Gastrocnemius medialis (tissue), 4 donors: ENCODE data around the gene FNTB. TPM values are rescaled to one million over a fixed set of nuclear protein-coding genes. Genes with fewer than 3 reads are reported as not detected.
A peak's percentile ranks its signal among the peaks of the same experiment; 100 is the strongest.

Experiments
- ATAC-seq, 2 donors: fragments of 150-250 bp; one replicate each; pipeline ENCODE4 v1.9.1; 2016
- DNase-seq, 2 donors: peaks; one replicate each; pipeline ENCODE4 v3.0.0-alpha.2; 2019
- H3K27ac ChIP-seq, 4 donors: fragments of 200-600 bp; sonication (generic); 1 replicate in 1 of 4; 2 replicates in 3 of 4; pipeline ENCODE4 v1.5.1; 2016 to 2018; ENCODE audit warnings: mild to moderate bottlenecking in 2 of 4, moderate library complexity in 1 of 4
- H3K27me3 ChIP-seq, 3 donors: fragments of 200-600 bp; sonication (generic) in 2 of 3; 1 replicate in 1 of 3; 2 replicates in 2 of 3; pipeline versions ENCODE4 v1.5.1 to v1.6.0; 2016 to 2019; ENCODE audit warnings: mild to moderate bottlenecking in 1 of 3, moderate library complexity in 1 of 3
- H3K36me3 ChIP-seq, 2 donors: fragments of 200-600 bp; sonication (generic) in 1 of 2; one replicate each; pipeline ENCODE4 v1.5.1; 2017 to 2018
- H3K4me1 ChIP-seq, 2 donors: fragments of 200-600 bp; sonication (generic) in 1 of 2; one replicate each; pipeline ENCODE4 v1.5.1; 2016 to 2017; ENCODE audit warnings: mild to moderate bottlenecking in 2 of 2
- H3K4me3 ChIP-seq, 4 donors: fragments of 200-600 bp; sonication (generic) in 3 of 4; 1 replicate in 1 of 4; 2 replicates in 3 of 4; pipeline ENCODE4 v1.5.1; 2016 to 2019; ENCODE audit warnings: mild to moderate bottlenecking in 2 of 4
- H3K9me3 ChIP-seq, 3 donors: fragments of 200-600 bp; sonication (generic) in 2 of 3; 1 replicate in 1 of 3; 2 replicates in 2 of 3; pipeline ENCODE4 v1.5.1; 2016 to 2019
- CTCF ChIP-seq, 5 experiments: fragments of 450-650 bp in 3 of 5; fragments of 200-600 bp in 2 of 5; sonication (generic) in 2 of 5; IDR thresholded peaks in 4 of 5; conservative IDR thresholded peaks in 1 of 5; 1 replicate in 4 of 5; 2 replicates in 1 of 5; pipeline ENCODE4 v1.5.1; 2016 to 2019; ENCODE audit warnings: antibody characterized with exemption in 5 of 5, mild to moderate bottlenecking in 3 of 5, moderate library complexity in 3 of 5
- POLR2A ChIP-seq, 2 donors: fragments of 450-650 bp; IDR thresholded peaks; one replicate each; pipeline ENCODE4 v1.6.1; 2017; ENCODE audit warnings: antibody characterized with exemption in 2 of 2, mild to moderate bottlenecking in 2 of 2, moderate library complexity in 2 of 2
- in situ Hi-C, 4 donors: fragments of 200-750 bp; cut with MboI; loops; one replicate each; pipeline versions ENCODE4 v1.15.0 to v1.8.0; 2017; ENCODE audit warnings: low sequenced_read_pairs in 4 of 4
- intact Hi-C: fragments of 100-400 bp; cut with DNase I; formaldehyde crosslinking; loops from one replicate; pipeline ENCODE4 v1.15.1; 2023; ENCODE audit warnings: low total_unique reads
- total RNA-seq, 4 donors: library from RNA; depleted of rRNA; stranded (reverse); fragments of >200 nt; gene quantifications; one replicate each; pipeline versions ENCODE4 v1.1.0 to v1.2.3, GENCODE V29; 2016

FNTB gene
- total RNA-seq, 4 donors from 2014 or later, result 6.1 to 40.6 (median 18.0) TPM

- in situ Hi-C loops (loop anchor here in 1 of 4 donors (10.0 kb wide), 1 partner anchor 117 kb away; the partner anchor contains the start of gene FNTB), intact Hi-C loops (loop anchor here (1.0 to 10.0 kb wide), 3 partner anchors 116 to 310 kb away; partner anchors contain the start of genes FNTB and FUT8)
- peaks cover 45% of the 10 kb centered on the region in 2 donors for H3K4me1 ChIP-seq
- peak; percentile 38 to 48 for ATAC-seq
- TF ChIP-seq CTCF (IDR thresholded peaks at IDR 0.05 in 4 of 5, conservative IDR thresholded peaks at IDR 0.05 in 1 of 5), result no peak
- TF ChIP-seq POLR2A (IDR thresholded peaks at IDR 0.05), result no peak
- H3K4me3 ChIP-seq, result peak overlapping the region; percentile 85 to 98 (median 95)
- no peaks in the 10 kb centered on the region for H3K9me3 ChIP-seq
- no peaks in the 10 kb centered on the region for H3K36me3 ChIP-seq
- DNase-seq, result peak in 1 of 2 donors; percentile 27
- H3K27me3 ChIP-seq, result no peaks in the 10 kb centered on the region
- peak overlapping the region; percentile 96 to 98 (median 98) for H3K27ac ChIP-seq
Observed at GRCh38 chr14:65101631-65102440, 115.1 kb downstream of the FNTB start.

GRCh38 chr14:65102441-65103149 lies 115.9 kb downstream of the FNTB start, which contains the start of gene MAX:
Gene MAX (minus strand): TSS chr14:65102517. CDS start chr14:65102339, 178 bp downstream.
- TF ChIP-seq CTCF (IDR thresholded peaks at IDR 0.05 in 4 of 5, conservative IDR thresholded peaks at IDR 0.05 in 1 of 5) (no peak), POLR2A (IDR thresholded peaks at IDR 0.05) (peak; percentile 83 to 93)
- intact Hi-C loops (loop anchor here (1.0 to 10.0 kb wide), 3 partner anchors 116 to 310 kb away; partner anchors contain the start of genes FNTB and FUT8), in situ Hi-C loops (loop anchor here in 1 of 4 donors (10.0 kb wide), 1 partner anchor 118 kb away; the partner anchor contains the start of gene FNTB)
- Histone ChIP-seq H3K36me3 (no peaks in the 10 kb centered on the region), H3K4me1 (peaks cover 37% of the 10 kb centered on the region in 2 donors), H3K27me3 (no peaks in the 10 kb centered on the region), H3K27ac (peak within 1 kb of the TSS; percentile 96 to 98 (median 98)), H3K9me3 (no peaks in the 10 kb centered on the region), H3K4me3 (peak within 1 kb of the TSS; percentile 85 to 98 (median 96))
- DNase-seq (peak; percentile 99), ATAC-seq (peak; percentile 88 to 90)

GRCh38 chr14:65103150-65103760 lies 116.6 kb downstream of the FNTB start:
- Histone ChIP-seq H3K27me3 (no peaks in the 10 kb centered on the region), H3K4me1 (peaks cover 30 to 31% of the 10 kb centered on the region in 2 donors), H3K9me3 (no peaks in the 10 kb centered on the region), H3K4me3 (peak overlapping the region; percentile 69 to 95 (median 83)), H3K27ac (peak overlapping the region; percentile 78 to 93 (median 90)), H3K36me3 (no peaks in the 10 kb centered on the region)
- in situ Hi-C loops (loop anchor here in 1 of 4 donors (10.0 kb wide), 1 partner anchor 118 kb away; the partner anchor contains the start of gene FNTB), intact Hi-C loops (loop anchor here (5.0 to 10.0 kb wide), 2 partner anchors 262 to 309 kb away; partner anchors contain the start of gene FUT8)
- DNase-seq (peak in 1 of 2 donors; percentile 30), ATAC-seq (peak; percentile 21 to 28)
- TF ChIP-seq POLR2A (IDR thresholded peaks at IDR 0.05) (no peak), CTCF (IDR thresholded peaks at IDR 0.05 in 4 of 5, conservative IDR thresholded peaks at IDR 0.05 in 1 of 5) (no peak)

- Histone ChIP-seq H3K27ac (no peak overlapping the region), H3K36me3 (no peaks in the 10 kb centered on the region), H3K27me3 (no peaks in the 10 kb centered on the region), H3K9me3 (no peaks in the 10 kb centered on the region), H3K4me1 (peaks cover 16 to 17% of the 10 kb centered on the region in 2 donors), H3K4me3 (no peak overlapping the region)
- TF ChIP-seq CTCF (IDR thresholded peaks at IDR 0.05 in 4 of 5, conservative IDR thresholded peaks at IDR 0.05 in 1 of 5) (no peak), POLR2A (IDR thresholded peaks at IDR 0.05) (no peak)
- no peak for DNase-seq
- in situ Hi-C loops, result loop anchor here in 1 of 4 donors (10.0 kb wide), 1 partner anchor 120 kb away; the partner anchor contains the start of gene FNTB
- intact Hi-C loops, result loop anchor here (5.0 to 10.0 kb wide), 2 partner anchors 260 to 308 kb away; partner anchors contain the start of gene FUT8
- ATAC-seq, result no peak
Observed at GRCh38 chr14:65104791-65105190, 118.1 kb downstream of the FNTB start.
